Ureter (tissue), 1 donor: ENCODE data around the gene LIX1L. TPM values are rescaled to one million over a fixed set of nuclear protein-coding genes. Genes with fewer than 3 reads are reported as not detected.

ENCODE experiments used
- DNase-seq: peaks from one replicate; pipeline ENCODE4 v3.0.0-alpha.2; 2020; ENCODE audit warnings: low spot score
- total RNA-seq: library from RNA; stranded (reverse); gene quantifications from one replicate; pipeline ENCODE4 v1.2.4, GENCODE V29; 2023
- donor health status: DM: yes; HTN: yes; CAD: no.

Gene LIX1L
- total RNA-seq: 24.7 TPM

DNA sequence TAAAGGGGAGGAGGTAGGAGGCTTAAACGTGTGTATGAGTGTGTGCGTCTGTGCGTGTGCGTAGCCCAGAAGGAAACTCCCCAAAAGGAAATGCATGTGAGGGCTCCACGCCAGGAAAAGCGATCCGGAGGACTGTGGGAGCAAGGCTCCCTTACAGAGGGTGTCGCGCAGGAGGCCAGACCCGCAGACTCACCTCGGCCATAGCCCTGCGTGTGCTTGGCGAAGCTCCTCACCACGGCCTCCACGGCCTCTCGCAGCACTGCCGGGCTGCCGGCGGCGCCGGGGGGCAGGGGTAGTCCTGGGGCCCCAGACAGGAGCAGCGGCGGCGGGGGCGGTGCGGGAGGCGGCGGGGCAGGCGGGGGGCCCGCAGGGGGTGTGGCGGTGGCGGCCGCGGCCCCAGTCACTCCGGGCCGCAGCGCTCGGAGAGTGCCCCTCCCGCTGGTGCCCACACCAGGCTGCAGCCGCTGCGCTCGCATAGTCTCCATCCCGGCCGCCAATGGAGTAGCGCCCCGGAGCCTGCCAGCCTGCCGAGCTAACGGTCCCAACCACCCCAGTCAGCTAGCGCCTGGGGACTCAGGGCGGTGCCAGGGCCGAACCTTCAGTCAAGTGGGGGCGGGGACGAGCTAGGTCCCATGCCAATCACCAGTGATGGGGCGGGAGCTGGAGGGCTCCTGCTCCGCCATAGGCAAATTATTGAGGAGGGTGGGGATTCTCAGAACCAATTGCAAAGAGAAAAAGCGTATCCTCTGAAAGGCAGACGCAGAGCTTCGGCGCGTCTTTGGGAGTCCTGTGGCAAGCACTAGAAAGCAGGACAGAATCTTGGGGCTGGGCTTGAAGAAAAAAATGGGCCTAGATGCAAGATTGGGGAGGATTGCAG, at the start of gene LIX1L:
LIX1L (minus strand) TSS at position 575 of the 877 bp plus-strand sequence; CDS start at position 485, 90 bp downstream.
- peak; percentile 96 for DNase-seq

DNA sequence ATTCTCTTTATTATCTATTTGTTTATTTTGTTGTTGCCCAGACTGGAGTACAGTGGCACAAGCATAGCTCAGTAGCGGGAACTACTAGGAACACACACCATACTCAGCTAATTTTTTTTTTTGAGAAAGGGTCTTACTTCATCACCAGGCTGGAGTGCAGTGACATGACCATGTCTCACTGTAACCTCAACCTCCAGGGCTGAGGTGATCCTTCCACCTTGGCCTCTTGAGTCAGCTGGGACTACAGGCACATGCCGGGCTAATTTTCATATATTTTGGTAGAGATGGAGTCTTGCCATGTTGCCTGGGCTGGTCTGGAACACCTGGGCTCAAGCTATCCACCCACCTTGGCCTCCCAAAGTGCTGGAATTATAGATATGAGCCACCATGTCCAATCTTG, 43.9 kb upstream of the LIX1L start:
- no peak for DNase-seq

DNA sequence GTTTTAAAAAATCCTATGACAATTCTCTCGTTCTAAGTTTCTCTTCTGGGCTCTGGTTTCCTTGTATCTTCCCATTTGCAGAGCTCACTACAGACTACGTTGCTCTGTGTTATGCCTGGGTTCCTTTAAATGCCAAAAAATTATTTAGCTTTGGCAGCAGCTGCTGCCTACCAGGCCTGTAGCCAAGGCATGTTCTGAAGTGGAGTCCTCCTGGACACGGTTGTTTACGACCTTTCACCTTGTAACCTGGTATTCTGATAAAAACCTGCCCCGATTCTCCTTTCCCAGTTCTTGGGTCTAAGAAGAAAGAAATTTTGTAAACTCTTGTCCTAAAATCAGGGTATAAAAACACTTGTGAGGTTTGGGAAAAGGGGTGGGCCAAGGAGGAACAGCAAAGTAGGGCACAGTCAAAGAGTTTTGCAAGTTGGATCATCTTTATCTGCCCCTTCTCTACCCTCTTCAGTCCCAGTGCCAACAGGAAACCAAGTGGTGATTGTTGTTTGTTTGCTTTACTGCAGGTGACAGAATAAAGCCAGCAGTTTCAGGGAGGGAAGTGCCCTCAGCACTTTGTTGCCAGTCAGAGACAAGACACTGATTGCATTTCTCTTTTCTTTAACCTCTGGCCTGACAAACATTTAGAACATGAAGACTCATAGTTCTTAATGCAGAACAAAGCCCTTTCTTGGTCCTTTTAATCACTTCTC, 41.7 kb upstream of the LIX1L start:
- DNase-seq: no peak

DNA sequence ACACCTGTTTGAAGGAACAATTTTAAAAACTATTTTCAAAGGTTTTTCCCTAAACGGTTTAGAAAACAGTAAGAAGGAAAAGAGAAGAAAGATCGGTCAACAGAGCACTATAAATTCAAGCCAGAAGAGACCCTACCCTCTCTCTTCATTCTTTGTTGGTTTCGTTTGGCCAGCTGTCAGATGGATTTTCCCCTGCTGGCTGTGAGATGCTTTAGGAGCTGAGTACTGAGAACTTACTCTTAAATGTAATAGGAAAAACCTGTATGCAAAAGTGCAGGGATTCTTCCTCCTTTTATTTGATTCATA, 39.9 kb upstream of the LIX1L start:
- no peak for DNase-seq

DNA sequence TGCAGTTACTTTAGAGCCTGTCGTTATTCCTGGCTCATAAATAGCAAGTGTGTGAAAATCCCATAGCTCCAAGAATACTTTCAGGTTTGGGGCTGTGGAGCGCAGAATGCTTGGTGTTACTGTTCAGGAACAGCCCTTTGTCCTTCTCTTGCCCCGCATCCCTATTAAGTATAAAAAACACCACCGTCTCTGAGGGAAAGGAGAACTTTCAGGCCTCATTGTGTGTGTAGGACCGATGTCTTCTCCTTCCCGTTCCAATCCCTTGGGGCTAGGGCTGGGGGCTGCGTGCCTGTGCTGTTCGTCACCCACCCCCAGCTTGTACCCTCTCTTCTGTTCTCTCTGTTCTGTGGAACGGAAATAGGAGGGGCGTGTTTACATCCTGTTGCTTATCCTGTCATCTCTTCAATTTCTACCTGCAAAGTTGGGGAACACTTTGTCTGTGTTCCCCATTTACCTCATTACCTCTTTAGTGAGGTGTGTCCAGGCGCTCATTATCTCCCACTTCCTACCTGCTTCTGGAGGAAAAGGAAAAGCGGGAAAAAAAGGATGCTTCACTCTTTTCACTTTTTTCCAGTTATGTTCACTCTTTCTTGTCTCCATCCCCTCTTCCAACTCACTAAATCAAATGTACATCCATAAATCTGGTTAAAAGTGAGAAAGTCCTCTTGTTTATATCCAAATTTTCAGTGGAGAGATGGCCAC, 39.4 kb upstream of the LIX1L start:
- no peak for DNase-seq

DNA sequence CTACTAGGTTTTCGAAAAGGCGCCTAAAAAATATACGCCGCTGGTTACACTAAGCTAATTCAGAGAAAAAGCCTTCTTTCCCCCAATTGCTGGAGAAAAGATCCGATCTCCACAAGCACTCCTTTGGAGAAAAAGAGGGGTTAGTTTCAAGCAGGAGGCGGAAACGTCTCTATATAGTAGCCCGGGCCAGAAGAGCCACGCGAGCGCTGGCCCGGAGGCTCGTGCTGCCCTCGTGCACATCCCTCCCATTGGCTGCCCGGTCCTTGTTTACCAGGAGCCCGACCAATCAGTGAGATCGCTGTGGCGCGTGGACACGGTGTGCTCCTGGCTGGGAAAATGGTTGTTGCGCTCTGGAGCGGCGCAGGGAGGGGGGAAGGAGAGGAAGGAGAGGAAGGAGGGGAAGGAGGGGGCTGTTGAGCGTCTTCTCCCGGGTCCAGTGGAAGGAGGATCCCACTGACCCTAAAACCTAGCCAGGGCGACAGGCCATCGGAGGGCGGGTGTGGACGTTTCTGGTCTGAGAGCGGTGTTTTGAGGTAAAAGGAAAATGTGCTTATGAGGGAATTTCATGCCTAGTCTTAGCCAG, 38.7 kb upstream of the LIX1L start, which contains the start of gene TXNIP:
TXNIP (minus strand) TSS at position 147 of the 583 bp plus-strand sequence. CDS start 313 bp downstream, outside the sequence.
- peak; percentile 99 for DNase-seq

DNA sequence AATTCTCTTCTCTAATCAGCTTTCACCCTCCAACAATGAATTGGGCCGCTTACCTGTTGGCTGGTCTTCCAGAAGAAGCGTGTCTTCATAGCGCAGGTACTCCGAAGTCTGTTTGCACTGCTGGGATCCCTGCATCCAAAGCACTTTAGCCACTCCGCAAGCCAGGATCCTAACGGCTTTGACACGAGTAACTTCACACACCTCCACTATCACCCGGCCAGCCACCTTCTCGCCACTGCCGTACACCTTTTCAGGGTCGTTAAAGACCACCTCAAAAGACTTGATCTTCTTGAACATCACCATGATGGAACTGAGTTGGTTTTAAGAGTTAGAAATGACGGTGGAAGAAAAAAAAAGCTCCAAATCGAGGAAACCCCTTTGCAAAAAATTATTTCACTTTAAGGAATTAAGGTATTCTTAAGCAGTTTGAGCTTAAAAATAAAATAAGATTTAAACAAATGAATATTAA, 38.2 kb upstream of the LIX1L start:
- DNase-seq: no peak

DNA sequence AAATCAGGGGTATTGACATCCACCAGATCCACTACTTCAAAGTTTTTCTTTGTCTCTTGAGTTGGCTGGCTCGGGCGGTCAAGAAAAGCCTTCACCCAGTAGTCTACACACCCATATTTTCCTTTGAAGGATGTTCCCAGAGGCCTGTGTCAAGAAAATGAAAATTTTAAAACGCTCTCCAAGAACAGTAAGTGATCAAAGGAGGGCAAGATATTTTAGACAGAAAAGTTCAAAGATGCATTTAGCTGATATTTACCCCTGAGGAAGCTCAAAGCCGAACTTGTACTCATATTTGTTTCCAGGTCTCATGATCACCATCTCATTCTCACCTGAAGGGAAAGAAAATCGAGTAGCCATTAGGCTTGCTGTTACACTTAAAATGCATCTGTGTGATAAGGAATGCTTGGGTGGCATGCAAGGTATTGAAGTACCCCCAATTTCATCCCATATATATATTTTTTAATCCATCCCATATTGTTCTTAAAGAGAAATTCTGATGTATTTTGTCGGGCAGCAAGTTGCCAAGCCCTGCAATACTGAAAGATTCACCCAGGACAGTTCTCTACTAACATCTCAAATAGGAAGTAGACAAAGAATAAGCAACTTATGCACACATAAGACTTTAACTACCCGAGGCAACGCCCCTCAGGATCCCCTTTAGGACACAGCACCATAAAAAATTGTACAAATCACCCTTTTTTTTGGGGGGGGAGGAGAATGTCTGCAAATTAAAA, 37.5 kb upstream of the LIX1L start:
- no peak for DNase-seq

DNA sequence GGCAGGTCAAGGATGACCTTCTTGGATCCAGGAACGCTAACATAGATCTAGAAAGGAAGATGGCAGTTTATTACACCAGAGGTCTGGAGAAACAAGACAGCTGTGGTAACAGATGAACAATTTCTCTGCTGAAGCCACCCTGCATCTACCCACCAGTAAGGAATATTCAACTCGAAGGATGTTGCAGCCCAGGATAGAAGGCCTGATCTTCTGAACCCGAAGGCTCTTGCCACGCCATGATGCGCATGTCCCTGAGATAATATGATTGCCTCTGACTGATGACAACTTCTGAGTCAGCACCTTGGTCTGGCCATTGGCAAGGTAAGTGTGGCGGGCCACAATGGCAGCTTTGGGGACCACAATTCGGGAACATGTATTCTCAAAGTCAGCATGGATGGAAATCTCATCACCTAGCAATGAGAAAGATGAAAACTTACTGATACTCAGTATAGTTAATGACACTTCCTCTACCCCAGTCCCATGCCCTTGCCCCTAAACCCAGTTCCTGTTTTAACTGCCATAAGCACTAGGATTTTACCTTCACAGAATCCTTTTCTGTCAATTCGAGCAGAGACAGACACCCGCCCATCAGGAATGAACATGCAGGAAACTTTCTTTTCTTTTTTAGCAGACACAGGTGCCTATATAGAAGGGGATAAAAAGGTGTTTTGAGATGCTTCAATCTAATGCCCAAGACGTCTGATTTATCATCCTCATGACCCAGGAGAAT, 36.7 kb upstream of the LIX1L start:
- DNase-seq: no peak

DNA sequence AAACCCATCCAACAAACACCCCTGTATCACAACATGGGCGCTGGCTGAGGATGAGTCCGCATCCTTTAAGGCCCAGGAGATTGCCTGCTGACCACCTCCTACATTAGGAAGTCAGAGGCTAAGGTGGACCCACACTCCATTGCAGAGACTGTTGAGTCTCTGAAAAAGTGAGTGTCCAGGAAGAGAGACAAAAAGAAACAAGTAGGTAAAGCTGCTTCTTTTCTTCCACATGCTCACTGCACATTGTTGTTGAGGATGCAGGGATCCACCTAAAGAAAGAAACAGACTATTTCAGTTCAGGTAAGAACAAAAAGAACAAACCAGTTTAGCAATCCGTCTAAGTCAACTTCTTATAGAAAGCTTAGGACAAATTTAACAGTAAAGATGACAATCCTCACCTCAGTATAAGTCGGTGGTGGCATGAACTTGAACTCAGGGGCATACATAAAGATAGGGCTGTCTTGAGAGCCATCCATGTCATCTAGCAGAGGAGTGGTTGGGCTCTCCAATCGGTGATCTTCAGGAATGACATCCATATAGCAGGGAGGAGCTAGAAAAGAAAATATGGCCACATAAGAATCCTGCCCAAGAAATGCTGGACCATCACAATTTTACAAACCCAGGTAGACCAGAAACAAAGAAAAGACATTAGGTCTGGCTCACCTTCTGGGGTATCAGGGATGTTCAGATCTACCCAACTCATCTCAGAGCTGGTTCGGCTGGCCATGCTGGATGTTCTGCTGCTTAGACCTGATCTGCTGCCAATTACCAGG, 36.0 kb upstream of the LIX1L start:
- no peak for DNase-seq

DNA sequence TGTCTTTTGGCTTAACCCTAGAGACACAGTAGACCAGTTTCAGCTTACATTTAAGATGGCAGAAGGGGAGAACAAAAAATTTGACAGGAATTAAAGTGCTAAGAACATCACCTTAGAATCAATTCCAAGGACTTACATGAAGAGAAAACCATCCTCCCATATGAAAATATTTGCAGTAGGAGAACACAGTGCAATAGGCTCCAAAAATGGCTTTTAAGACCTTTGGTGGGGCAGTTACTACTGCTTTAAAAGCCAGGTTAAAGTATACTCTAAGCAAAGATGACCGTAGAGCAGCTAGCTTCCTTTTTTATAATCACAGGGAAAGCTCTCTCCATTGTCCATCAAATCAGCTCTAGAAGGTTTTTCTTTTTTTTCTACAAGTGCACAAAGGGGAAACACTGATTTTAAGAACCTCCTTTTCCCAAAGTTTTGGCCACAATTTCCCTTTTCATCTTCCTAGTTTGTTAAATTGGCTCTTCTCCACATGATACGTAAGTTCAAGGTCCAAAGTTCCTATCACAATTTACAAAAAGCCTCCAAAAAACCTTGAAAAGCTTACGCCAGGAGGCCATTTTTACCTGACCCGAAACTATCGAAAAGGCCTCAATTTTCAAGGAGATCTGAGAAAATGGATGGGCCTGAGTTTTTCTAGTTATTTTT, 35.3 kb upstream of the LIX1L start:
- no peak for DNase-seq

DNA sequence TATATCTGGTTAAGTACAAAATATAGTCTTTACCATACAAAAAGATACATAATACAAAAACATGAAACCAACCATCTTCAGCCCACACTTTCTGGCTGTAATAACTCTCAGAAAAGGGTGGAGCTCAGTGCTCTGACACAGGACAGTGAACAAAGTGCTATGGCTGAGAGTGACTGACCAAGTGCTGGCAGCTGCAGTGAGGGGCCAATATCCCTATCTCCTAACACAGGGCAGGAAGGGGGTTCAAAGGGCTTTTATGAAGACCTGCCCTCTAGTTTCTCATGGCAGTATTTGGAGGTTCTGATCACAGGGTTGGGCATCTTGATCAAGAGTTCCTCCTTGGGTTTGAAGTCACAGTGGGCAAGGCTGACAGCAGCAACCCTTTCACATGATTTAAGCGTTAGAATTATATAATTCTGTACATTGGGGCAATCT, 34.7 kb upstream of the LIX1L start:
- DNase-seq: no peak

DNA sequence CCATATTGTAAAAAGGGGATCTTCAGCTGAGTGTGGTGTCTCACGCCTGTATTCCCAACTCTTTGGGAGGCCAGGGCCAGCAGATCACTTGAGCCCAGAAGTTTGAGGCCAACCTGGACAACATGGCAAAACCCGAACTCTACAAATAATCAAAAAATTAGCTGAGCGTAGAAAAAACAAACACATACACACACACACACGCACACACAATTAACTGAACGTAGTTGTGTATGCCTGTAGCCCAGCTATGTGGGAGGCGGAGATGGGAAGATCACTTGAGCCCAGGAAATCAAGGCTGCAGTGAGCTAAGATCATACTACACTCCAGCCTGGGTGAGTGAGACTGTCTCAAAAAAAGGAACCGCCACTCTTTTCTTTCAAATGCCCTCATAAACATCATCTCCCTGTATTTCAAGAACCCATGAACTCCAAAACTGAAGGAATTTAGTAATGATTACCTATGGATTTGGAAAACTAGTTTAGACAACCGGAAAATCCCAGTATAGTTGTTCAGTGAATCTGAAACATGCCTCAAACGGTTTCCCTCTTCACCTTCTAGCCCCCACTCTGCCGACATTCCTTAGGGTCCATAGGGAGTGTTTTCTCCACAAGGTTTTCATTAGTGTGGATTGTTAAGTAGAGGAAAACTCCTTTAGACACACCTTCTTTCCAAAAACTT, 34.1 kb upstream of the LIX1L start:
- no peak for DNase-seq

DNA sequence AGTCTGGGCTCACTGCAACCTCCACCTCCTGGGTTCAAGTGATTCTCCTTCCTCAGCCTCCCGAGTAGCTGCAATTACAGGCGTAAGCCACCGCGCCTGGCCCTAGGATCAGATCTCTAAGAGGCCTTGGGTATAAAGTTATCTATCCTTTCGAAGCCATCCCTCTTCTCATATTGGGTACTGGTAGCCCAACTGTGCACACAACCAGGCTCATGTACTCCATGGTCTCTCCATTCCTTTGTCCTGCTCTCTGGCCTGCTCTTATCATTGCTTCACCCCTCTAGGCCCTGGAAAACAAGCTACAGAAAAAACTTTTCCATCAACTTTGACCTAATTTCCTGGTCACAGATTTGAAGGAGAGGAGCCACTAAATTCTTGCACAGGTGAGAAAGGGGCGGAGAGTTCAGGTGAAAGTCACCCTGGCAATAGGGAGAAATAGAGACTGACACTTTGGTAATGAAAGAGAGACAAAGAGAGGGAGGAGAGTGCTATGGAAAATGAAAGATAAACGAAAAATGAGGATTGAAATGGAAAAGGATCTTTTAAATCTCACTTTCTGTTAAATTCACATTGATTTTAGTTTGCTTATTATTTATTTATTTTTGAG, 32.5 kb upstream of the LIX1L start:
- DNase-seq: no peak

DNA sequence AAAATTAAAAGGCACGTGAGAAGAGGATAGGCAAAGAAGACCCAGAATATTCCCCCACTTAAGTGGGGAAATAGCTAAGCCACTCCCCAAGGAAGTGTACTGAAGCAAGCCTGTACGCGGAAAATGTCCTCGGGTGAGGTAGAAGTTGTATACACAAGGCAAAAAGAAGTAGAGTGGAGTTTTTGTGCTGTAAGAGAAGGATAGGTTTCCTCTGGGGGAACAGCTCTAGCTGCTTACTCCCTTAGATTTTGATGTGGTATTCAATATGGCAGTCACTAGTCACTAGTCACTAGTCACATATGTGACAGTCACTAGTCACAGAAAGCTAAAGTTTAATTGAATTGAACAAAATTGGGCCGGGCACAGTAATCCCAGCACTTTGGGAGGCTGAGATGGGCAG, 31.0 kb upstream of the LIX1L start:
- DNase-seq: no peak

DNA sequence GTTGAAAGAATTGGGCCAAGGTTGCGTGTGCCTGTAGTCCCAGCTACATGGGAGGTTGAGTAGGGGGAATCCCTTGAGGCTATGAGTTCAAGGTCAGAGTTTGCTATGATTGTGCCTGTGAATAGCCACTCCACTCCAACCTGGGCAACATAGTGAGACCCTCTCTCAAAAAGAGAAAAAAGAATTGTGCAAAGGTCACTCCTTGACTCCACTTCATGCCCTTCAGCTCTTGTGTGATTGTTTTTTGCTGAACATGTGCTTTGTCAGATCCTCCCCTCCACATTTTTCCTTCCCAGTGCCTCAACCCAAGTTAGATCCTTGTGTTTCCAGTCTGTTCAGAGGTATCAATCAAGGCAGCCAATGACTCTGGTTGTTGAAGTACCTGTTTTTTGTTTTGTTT, 30.1 kb upstream of the LIX1L start:
- DNase-seq: no peak

DNA sequence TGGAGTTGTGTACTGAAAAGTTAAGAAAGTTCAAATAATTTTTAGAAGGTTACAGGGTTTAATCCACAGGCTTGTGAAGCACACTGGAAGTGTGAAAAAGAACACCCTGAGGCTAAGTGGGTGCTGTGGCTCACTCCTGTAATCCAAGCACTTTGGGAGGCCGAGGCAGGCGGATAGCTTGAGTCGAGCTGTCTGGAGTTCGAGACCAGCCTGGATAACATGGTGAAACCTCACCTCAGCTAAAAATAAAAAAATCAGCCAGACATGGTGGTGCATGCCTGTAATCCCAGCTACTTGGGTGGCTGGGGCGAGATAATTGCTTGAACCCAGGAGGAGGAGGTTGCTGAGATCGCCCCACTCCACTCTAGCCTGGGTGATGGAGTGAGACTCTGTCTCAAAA, 28.7 kb upstream of the LIX1L start:
- DNase-seq: no peak
